CD14-positive monocyte (primary cell): ENCODE results near the gene RASSF6. TPM values are rescaled to one million over a fixed set of nuclear protein-coding genes. Genes with fewer than 3 reads are reported as not detected.
"Not testable (repeated sequence)": the region's sequence is repeated elsewhere in the genome, so short reads cannot be mapped to it uniquely, and the experiment has no call there.

Experiments used
- DNase-seq, 3 donors: peaks; one replicate each; pipeline ENCODE4 v3.0.0-alpha.2; 2011 to 2022
- H2AFZ ChIP-seq: 2 replicates; pipeline ENCODE4 v1.6.0; 2012; ENCODE audit warnings: mild to moderate bottlenecking, low read depth, low read length, inconsistent platforms; ENCODE audit not compliant: insufficient read depth, poor library complexity, severe bottlenecking
- H3K27ac ChIP-seq, 2 donors: 1 replicate in 1 of 2; 2 replicates in 1 of 2; pipeline ENCODE4 v1.5.1; 2012 to 2013; ENCODE audit warnings: low read length in 2 of 2, control low read depth in 1 of 2, inconsistent platforms in 1 of 2, low read depth in 1 of 2, mild to moderate bottlenecking in 1 of 2
- H3K27me3 ChIP-seq, 2 donors: one replicate each; pipeline versions ENCODE4 v1.6.0 to v1.6.1; 2011 to 2013; ENCODE audit warnings: low read length in 2 of 2; ENCODE audit not compliant: control insufficient read depth in 2 of 2, insufficient read depth in 2 of 2
- H3K36me3 ChIP-seq, 2 donors: replicated peaks in 1 of 2; 1 replicate in 1 of 2; 2 replicates in 1 of 2; pipeline versions ENCODE4 v1.5.1 to v1.6.1; 2012 to 2013; ENCODE audit warnings: low read length in 2 of 2, control low read depth in 1 of 2, inconsistent platforms in 1 of 2, mild to moderate bottlenecking in 1 of 2; ENCODE audit not compliant: insufficient read depth in 2 of 2, control insufficient read depth in 1 of 2
- H3K4me1 ChIP-seq, 2 donors: 1 replicate in 1 of 2; 2 replicates in 1 of 2; pipeline versions ENCODE4 v1.5.1 to v1.6.1; 2012 to 2013; ENCODE audit warnings: low read length in 2 of 2, control low read depth in 1 of 2, inconsistent platforms in 1 of 2, mild to moderate bottlenecking in 1 of 2, moderate library complexity in 1 of 2; ENCODE audit not compliant: insufficient read depth in 2 of 2, control insufficient read depth in 1 of 2
- H3K4me2 ChIP-seq: replicated peaks from 2 replicates; pipeline ENCODE3; 2012; ENCODE audit warnings: low read length, moderate library complexity, mild to moderate bottlenecking; ENCODE audit not compliant: poor library complexity, severe bottlenecking; ENCODE audit errors: extremely low read depth
- H3K4me3 ChIP-seq, 3 experiments: fragments of 200-600 bp in 1 of 3; sonication (generic) in 1 of 3; replicated peaks in 1 of 3; 1 replicate in 2 of 3; 2 replicates in 1 of 3; pipeline ENCODE4 v1.5.1; 2011 to 2013; ENCODE audit warnings: low read length in 3 of 3, mild to moderate bottlenecking in 3 of 3, control low read depth in 2 of 3, low read depth in 2 of 3, inconsistent platforms in 1 of 3, moderate library complexity in 1 of 3
- H3K79me2 ChIP-seq: 2 replicates; pipeline ENCODE4 v1.6.0; 2012; ENCODE audit warnings: mild to moderate bottlenecking, control low read depth, inconsistent platforms, low read length, moderate library complexity; ENCODE audit not compliant: insufficient read depth
- H3K9ac ChIP-seq: 2 replicates; pipeline ENCODE4 v1.6.0; 2017; ENCODE audit warnings: low read length, mild to moderate bottlenecking; ENCODE audit not compliant: insufficient read depth, poor library complexity, severe bottlenecking
- H3K9me3 ChIP-seq, 2 donors: replicated peaks in 1 of 2; 1 replicate in 1 of 2; 2 replicates in 1 of 2; pipeline versions ENCODE4 v1.5.1 to v1.6.1; 2012 to 2013; ENCODE audit warnings: low read length in 2 of 2, control low read depth in 1 of 2; ENCODE audit not compliant: control insufficient read depth in 1 of 2, insufficient read depth in 1 of 2
- H4K20me1 ChIP-seq: 2 replicates; pipeline ENCODE4 v1.6.0; 2012; ENCODE audit warnings: mild to moderate bottlenecking, low read length, control low read depth, moderate library complexity; ENCODE audit not compliant: insufficient read depth
- H3K27ac Mint-ChIP-seq, 7 donors: one replicate each; pipeline ENCODE4 v1.8.0; 2020; ENCODE audit warnings: mild to moderate bottlenecking in 7 of 7, mixed read lengths in 7 of 7, moderate library complexity in 6 of 7, inconsistent platforms in 2 of 7
- H3K27me3 Mint-ChIP-seq, 3 donors: one replicate each; pipeline ENCODE4 v1.8.0; 2021 to 2022; ENCODE audit warnings: low read depth in 3 of 3, mild to moderate bottlenecking in 3 of 3, mixed read lengths in 3 of 3, moderate library complexity in 3 of 3, inconsistent platforms in 1 of 3
- H3K36me3 Mint-ChIP-seq, 2 donors: one replicate each; pipeline ENCODE4 v1.8.0; 2020; ENCODE audit warnings: mixed read lengths in 2 of 2, inconsistent platforms in 1 of 2, mild to moderate bottlenecking in 1 of 2
- H3K4me1 Mint-ChIP-seq: one replicate; pipeline ENCODE4 v1.8.0; 2020; ENCODE audit warnings: mild to moderate bottlenecking, mixed read lengths
- H3K4me3 Mint-ChIP-seq, 2 donors: one replicate each; pipeline ENCODE4 v1.8.0; 2020; ENCODE audit warnings: mild to moderate bottlenecking in 2 of 2, mixed read lengths in 2 of 2, moderate library complexity in 1 of 2
- H3K9me3 Mint-ChIP-seq, 7 donors: one replicate each; pipeline ENCODE4 v1.8.0; 2020 to 2022; ENCODE audit warnings: mixed read lengths in 7 of 7, mild to moderate bottlenecking in 6 of 7, moderate library complexity in 6 of 7, inconsistent platforms in 2 of 7
- WGBS: methylation state at CpG from one replicate; pipeline ENCODE4 v1.1.5; 2013; ENCODE audit warnings: missing lambda C conversion rate; ENCODE audit not compliant: insufficient coverage; 5-methylcytosine and 5-hydroxymethylcytosine counted together
- intact Hi-C, 2 donors: fragments of 100-400 bp; cut with micrococcal nuclease; formaldehyde crosslinking; loops; one replicate each; pipeline versions ENCODE4 v1.15.0 to v1.15.1; 2023
- polyA plus RNA-seq, 3 donors: library from polyadenylated mRNA; depleted of rRNA in 1 of 3; unstranded in 2 of 3; stranded (reverse) in 1 of 3; fragments of 300-500 nt in 2 of 3; fragments of >200 nt in 1 of 3; fragmentation: Illumina TruSeq in 2 of 3; gene quantifications; 1 replicate in 2 of 3; 2 replicates in 1 of 3; pipeline ENCODE4 v1.2.3, GENCODE V29; 2012 to 2021
- TF ChIP-seq, protein P1 (sequence below): fragments of 200-600 bp; IDR thresholded peaks from one replicate; pipeline ENCODE4 v1.8.0; 2022; ENCODE audit warnings: antibody characterized with exemption, mild to moderate bottlenecking

RASSF6 gene
- polyA plus RNA-seq, 3 donors = not detected

GRCh38 chr4:73573794-73574528, 46.3 kb downstream of the RASSF6 start:
- H3K27me3 Mint-ChIP-seq = peaks cover 0 to 3% (median 0%) of the 10 kb centered on the region in 3 donors
- no peak overlapping the region for H3K4me3 Mint-ChIP-seq
- Histone ChIP-seq H3K4me2 (no peak overlapping the region), H3K27ac (no peak overlapping the region), H3K9me3 (no peaks in the 10 kb centered on the region), H3K27me3 (no peaks in the 10 kb centered on the region), H3K9ac (no peak overlapping the region), H3K4me3 (no peak overlapping the region), H3K36me3 (no peaks in the 10 kb centered on the region), H3K79me2 (no peaks in the 10 kb centered on the region), H2AFZ (no peak overlapping the region), H4K20me1 (no peaks in the 10 kb centered on the region), H3K4me1 (no peaks in the 10 kb centered on the region)
- no peaks in the 10 kb centered on the region for H3K36me3 Mint-ChIP-seq
- peaks cover 4% of the 10 kb centered on the region for H3K4me1 Mint-ChIP-seq
- H3K27ac Mint-ChIP-seq = no peak overlapping the region
- H3K9me3 Mint-ChIP-seq = no peaks in the 10 kb centered on the region
- DNase-seq = peak in 2 of 3 donors; percentile 9 to 45
- 100% methylated on average over 4 of the region's 8 CpGs for WGBS
- intact Hi-C loops = no loop called here
- TF ChIP-seq, protein P1, sequence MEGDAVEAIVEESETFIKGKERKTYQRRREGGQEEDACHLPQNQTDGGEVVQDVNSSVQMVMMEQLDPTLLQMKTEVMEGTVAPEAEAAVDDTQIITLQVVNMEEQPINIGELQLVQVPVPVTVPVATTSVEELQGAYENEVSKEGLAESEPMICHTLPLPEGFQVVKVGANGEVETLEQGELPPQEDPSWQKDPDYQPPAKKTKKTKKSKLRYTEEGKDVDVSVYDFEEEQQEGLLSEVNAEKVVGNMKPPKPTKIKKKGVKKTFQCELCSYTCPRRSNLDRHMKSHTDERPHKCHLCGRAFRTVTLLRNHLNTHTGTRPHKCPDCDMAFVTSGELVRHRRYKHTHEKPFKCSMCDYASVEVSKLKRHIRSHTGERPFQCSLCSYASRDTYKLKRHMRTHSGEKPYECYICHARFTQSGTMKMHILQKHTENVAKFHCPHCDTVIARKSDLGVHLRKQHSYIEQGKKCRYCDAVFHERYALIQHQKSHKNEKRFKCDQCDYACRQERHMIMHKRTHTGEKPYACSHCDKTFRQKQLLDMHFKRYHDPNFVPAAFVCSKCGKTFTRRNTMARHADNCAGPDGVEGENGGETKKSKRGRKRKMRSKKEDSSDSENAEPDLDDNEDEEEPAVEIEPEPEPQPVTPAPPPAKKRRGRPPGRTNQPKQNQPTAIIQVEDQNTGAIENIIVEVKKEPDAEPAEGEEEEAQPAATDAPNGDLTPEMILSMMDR = peak; percentile 70

- H3K27me3 Mint-ChIP-seq, H3K36me3 ChIP-seq, H3K36me3 Mint-ChIP-seq, H2AFZ ChIP-seq, H3K4me2 ChIP-seq, H3K27me3 ChIP-seq, H4K20me1 ChIP-seq, H3K9me3 ChIP-seq, H3K4me1 ChIP-seq, DNase-seq, H3K4me1 Mint-ChIP-seq, H3K4me3 Mint-ChIP-seq, H3K79me2 ChIP-seq, H3K9me3 Mint-ChIP-seq, H3K27ac Mint-ChIP-seq, H3K9ac ChIP-seq, H3K27ac ChIP-seq, intact Hi-C loops, H3K4me3 ChIP-seq: not testable (repeated sequence)
- 97% methylated on average over 4 of the region's 11 CpGs for WGBS
These were observed 69.4 kb downstream of the RASSF6 start for GRCh38 chr4:73550865-73551264.
